ENCODE results near the gene LRMDA. TPM values are rescaled to one million over a fixed set of nuclear protein-coding genes. Genes with fewer than 3 reads are reported as not detected.

LRMDA gene
- total and polyA plus RNA-seq, 10 of the 15 experiments (the other 5 are each of a cell fraction or from before 2014, with no cell fraction given) = 0.07 to 0.54 (median 0.29) TPM; not detected in 4

GRCh38 chr10:75693489-75693888, 262.1 kb downstream of the LRMDA start:
- Histone ChIP-seq H3K79me2 (ENCODE audit: control insufficient read depth, insufficient read depth, low read length) (no peaks in the 10 kb centered on the region), H3K36me3 (ENCODE audit: control insufficient read depth in 2 of 2, insufficient read depth in 2 of 2, low read length in 1 of 2) (no peaks in the 10 kb centered on the region), H3K27ac (ENCODE audit: control insufficient read depth, insufficient read depth) (no peak overlapping the region), H2AFZ (ENCODE audit: control insufficient read depth, low read depth, low read length) (no peak overlapping the region), H3K4me1 (ENCODE audit: control insufficient read depth, insufficient read depth, low read length) (no peaks in the 10 kb centered on the region), H3K4me3 (no peak overlapping the region), H3K9me3 (replicated peaks; ENCODE audit: control insufficient read depth, insufficient read depth, low read length) (no peaks in the 10 kb centered on the region; the same call in 2 of the 3 replicates), H3K27me3 (replicated peaks in 1 of 2; ENCODE audit: control insufficient read depth in 2 of 2, insufficient read depth in 2 of 2, low read length in 1 of 2) (no peaks in the 10 kb centered on the region), H3K4me2 (ENCODE audit: control insufficient read depth, insufficient read depth) (no peak overlapping the region), H4K20me1 (ENCODE audit: control insufficient read depth, insufficient read depth) (no peaks in the 10 kb centered on the region), H3K9ac (ENCODE audit: control insufficient read depth, insufficient read depth, low read length) (no peak overlapping the region)
- POLR2A ChIA-PET = no interaction called here
- DNase-seq (ENCODE audit: low read depth, low spot score) (no peak), ATAC-seq (no peak), FAIRE-seq (no peak)
- CTCF ChIA-PET = no interaction called here
- intact Hi-C loops (cut with micrococcal nuclease; ENCODE audit: unreplicated experiment) = no loop called here
- in situ Hi-C loops (cut with MboI) = no loop called here
- SMC1A ChIA-PET (ENCODE audit: uncharacterized antibody, unreplicated experiment) = interaction anchor here (0.7 to 1.2 kb wide), 2 partner anchors 18 to 22 kb away, joined by 3 read pairs; no protein-coding TSS in a partner anchor
- 67% methylated on average over 6 of the region's 6 CpGs for whole genome bisulfite sequencing (ENCODE audit: insufficient coverage, insufficient replicate concordance, low lambda C conversion rate, missing lambda C conversion rate)
- no TSS peak for BruUV-seq (replicated peaks)
- TF ChIP-seq EGR1 (IDR thresholded peaks at IDR 0.05; ENCODE audit: borderline replicate concordance in 1 of 2, low read depth in 2 of 2, low read length in 2 of 2) (no peak), SMARCA5 (IDR thresholded peaks at IDR 0.05) (no peak)
- RAD21 ChIA-PET (ENCODE audit: unreplicated experiment) = no interaction called here

- ATAC-seq = no peak
- H3K4me1 ChIP-seq (ENCODE audit: control insufficient read depth, insufficient read depth, low read length) = no peaks in the 10 kb centered on the region
- in situ Hi-C loops (cut with MboI) = no loop called here
Observed at GRCh38 chr10:75694269-75694668, 262.8 kb downstream of the LRMDA start.

More at GRCh38 chr10:75694269-75694668, 262.8 kb downstream of the LRMDA start:
- WGBS (ENCODE audit: insufficient coverage, insufficient replicate concordance, low lambda C conversion rate, missing lambda C conversion rate) = 29% methylated on average over 3 of the region's 3 CpGs
- no peak for TF ChIP-seq SPI1 (IDR thresholded peaks at IDR 0.05; ENCODE audit: borderline replicate concordance, insufficient read depth, low read depth, low read length)
- TF ChIP-seq E4F1 (IDR thresholded peaks at IDR 0.05; ENCODE audit: borderline replicate concordance, partially characterized antibody) = no peak
- no peak for TF ChIP-seq CBX5 (IDR thresholded peaks at IDR 0.05; ENCODE audit: low read depth)
- TF ChIP-seq LARP7 (IDR thresholded peaks at IDR 0.05) = no peak
- TF ChIP-seq SUZ12 (IDR thresholded peaks at IDR 0.05; ENCODE audit: unreplicated experiment) = no peak
- no peak for TF ChIP-seq HDAC6 (IDR thresholded peaks at IDR 0.05; ENCODE audit: unreplicated experiment)
- no peak for TF ChIP-seq POLR2AphosphoS5 (IDR thresholded peaks at IDR 0.05; ENCODE audit: low read length)
- no peak for TF ChIP-seq PML (IDR thresholded peaks at IDR 0.05; ENCODE audit: low read length)
- no peak for TF ChIP-seq GATAD2B (conservative IDR thresholded peaks at IDR 0.05; ENCODE audit: low read depth)
- no peak for TF ChIP-seq ZNF622 (IDR thresholded peaks at IDR 0.05)
- TF ChIP-seq ASH2L (IDR thresholded peaks at IDR 0.05; ENCODE audit: borderline replicate concordance, low read depth) = no peak
- no peak for TF ChIP-seq SMAD5 (IDR thresholded peaks at IDR 0.05; ENCODE audit: low read depth)
- intact Hi-C loops (cut with micrococcal nuclease; ENCODE audit: unreplicated experiment) = no loop called here
- ChIA-PET CTCF (no interaction called here), SMC1A (ENCODE audit: uncharacterized antibody, unreplicated experiment) (interaction anchor here (1.2 kb wide), 1 partner anchor 22 kb away, joined by 3 read pairs; no protein-coding TSS in a partner anchor), POLR2A (no interaction called here), RAD21 (ENCODE audit: unreplicated experiment) (no interaction called here)
- no peaks in the 10 kb centered on the region for H3K27me3 ChIP-seq (replicated peaks in 1 of 2; ENCODE audit: control insufficient read depth in 2 of 2, insufficient read depth in 2 of 2, low read length in 1 of 2)
- H3K9me3 ChIP-seq (replicated peaks; ENCODE audit: control insufficient read depth, insufficient read depth, low read length) = no peaks in the 10 kb centered on the region; the same call in 2 of the 3 replicates
- no peak overlapping the region for H3K4me2 ChIP-seq (ENCODE audit: control insufficient read depth, insufficient read depth)
- no TSS peak for BruUV-seq (replicated peaks)
- no peak overlapping the region for H3K9ac ChIP-seq (ENCODE audit: control insufficient read depth, insufficient read depth, low read length)
- no peak overlapping the region for H3K27ac ChIP-seq (ENCODE audit: control insufficient read depth, insufficient read depth)
- H3K79me2 ChIP-seq (ENCODE audit: control insufficient read depth, insufficient read depth, low read length) = no peaks in the 10 kb centered on the region
- no peak overlapping the region for H3K4me3 ChIP-seq
- no peaks in the 10 kb centered on the region for H3K36me3 ChIP-seq (ENCODE audit: control insufficient read depth in 2 of 2, insufficient read depth in 2 of 2, low read length in 1 of 2)
- no peaks in the 10 kb centered on the region for H4K20me1 ChIP-seq (ENCODE audit: control insufficient read depth, insufficient read depth)
- no peak for DNase-seq (ENCODE audit: low read depth, low spot score)
- no peak for FAIRE-seq
- no peak overlapping the region for H2AFZ ChIP-seq (ENCODE audit: control insufficient read depth, low read depth, low read length)

All from GM12878 (cell line).